HepG2 (cell line): ENCODE results near the gene PTPRD. TPM values are rescaled to one million over a fixed set of nuclear protein-coding genes. Genes with fewer than 3 reads are reported as not detected.

Source experiments
- EP300 ChIP-seq, 3 experiments: sonication (generic) in 1 of 3; formaldehyde crosslinking in 1 of 3; IDR thresholded peaks; 2 replicates each; pipeline versions ENCODE4 v1.5.1 to v1.6.1; 2011 to 2020; ENCODE audit warnings: low read depth in 2 of 3, low read length in 2 of 3, borderline replicate concordance in 1 of 3, improper control_type of control experiment in 1 of 3, mild to moderate bottlenecking in 1 of 3, missing genetic modification reagents in 1 of 3, moderate library complexity in 1 of 3
- ESRRA ChIP-seq: sonication (generic); formaldehyde crosslinking; IDR thresholded peaks from 2 replicates; pipeline ENCODE4 v1.5.1; 2020; ENCODE audit warnings: mild to moderate bottlenecking, low read depth, missing genetic modification reagents
- FOXP1 ChIP-seq, 2 experiments: fragments of 450-650 bp in 1 of 2; IDR thresholded peaks; 2 replicates each; pipeline ENCODE4 v1.6.1; 2017 to 2018; ENCODE audit warnings: antibody characterized with exemption in 1 of 2
- GATAD2A ChIP-seq: IDR thresholded peaks from 2 replicates; pipeline ENCODE4 v1.6.1; 2016
- ZNF367 ChIP-seq: sonication (generic); formaldehyde crosslinking; IDR thresholded peaks from 2 replicates; pipeline ENCODE4 v1.4.0; 2020; ENCODE audit warnings: missing genetic modification reagents, borderline replicate concordance
- ZNF652 ChIP-seq: IDR thresholded peaks from 2 replicates; pipeline ENCODE4 v1.6.1; 2016; ENCODE audit warnings: low read depth, borderline replicate concordance
- polyA plus RNA-seq, 8 experiments: library from polyadenylated mRNA; depleted of rRNA in 3 of 8; stranded (reverse) in 7 of 8; unstranded in 1 of 8; fragments of >200 nt; fragmentation: Illumina TruSeq in 4 of 8; extraction: Trizol in 4 of 8; gene quantifications; 2 replicates each; pipeline versions ENCODE4 v1.2.1 to v1.2.3, GENCODE V29; 2011 to 2016; ENCODE audit warnings: low read depth in 4 of 8, missing spikeins in 1 of 8, mixed read lengths in 1 of 8; ENCODE audit not compliant: insufficient read depth in 1 of 8
- total RNA-seq, 5 experiments: library from RNA; depleted of rRNA; stranded (reverse); fragments of >200 nt; fragmentation: Illumina TruSeq; extraction: Trizol; gene quantifications; 2 replicates each; pipeline ENCODE4 v1.2.3, GENCODE V29; 2016; ENCODE audit warnings: low read depth in 1 of 5
- TF ChIP-seq, protein P1 (sequence below): sonication (generic); formaldehyde crosslinking; IDR thresholded peaks from 2 replicates; pipeline ENCODE4 v1.5.1; 2020; ENCODE audit warnings: mild to moderate bottlenecking, moderate library complexity, missing genetic modification reagents
- TF ChIP-seq, protein P2 (sequence below), 2 experiments: sonication (generic) in 1 of 2; formaldehyde crosslinking in 1 of 2; IDR thresholded peaks; 2 replicates each; pipeline versions ENCODE4 v1.4.0 to v1.6.1; 2018 to 2020; ENCODE audit warnings: missing genetic modification reagents in 2 of 2, borderline replicate concordance in 1 of 2, low read depth in 1 of 2, mild to moderate bottlenecking in 1 of 2, missing biosample characterization in 1 of 2
- TF ChIP-seq, protein P3 (sequence below): sonication (generic); formaldehyde crosslinking; IDR thresholded peaks from 2 replicates; pipeline ENCODE4 v1.4.0; 2020; ENCODE audit warnings: missing genetic modification reagents, borderline replicate concordance
- TF ChIP-seq, protein P4 (sequence below): sonication (generic); formaldehyde crosslinking; conservative IDR thresholded peaks from 2 replicates; pipeline ENCODE4 v1.4.0; 2020; ENCODE audit warnings: mild to moderate bottlenecking, missing genetic modification reagents, moderate library complexity
- TF ChIP-seq, protein P5 (sequence below): IDR thresholded peaks from 2 replicates; pipeline ENCODE4 v1.4.0; 2020; ENCODE audit warnings: mild to moderate bottlenecking, missing genetic modification reagents

The PTPRD gene
- total and polyA plus RNA-seq, 2 of the 13 experiments (the other 11 are each of a cell fraction or from before 2014, with no cell fraction given) = 0.05 TPM; not detected in 1

DNA sequence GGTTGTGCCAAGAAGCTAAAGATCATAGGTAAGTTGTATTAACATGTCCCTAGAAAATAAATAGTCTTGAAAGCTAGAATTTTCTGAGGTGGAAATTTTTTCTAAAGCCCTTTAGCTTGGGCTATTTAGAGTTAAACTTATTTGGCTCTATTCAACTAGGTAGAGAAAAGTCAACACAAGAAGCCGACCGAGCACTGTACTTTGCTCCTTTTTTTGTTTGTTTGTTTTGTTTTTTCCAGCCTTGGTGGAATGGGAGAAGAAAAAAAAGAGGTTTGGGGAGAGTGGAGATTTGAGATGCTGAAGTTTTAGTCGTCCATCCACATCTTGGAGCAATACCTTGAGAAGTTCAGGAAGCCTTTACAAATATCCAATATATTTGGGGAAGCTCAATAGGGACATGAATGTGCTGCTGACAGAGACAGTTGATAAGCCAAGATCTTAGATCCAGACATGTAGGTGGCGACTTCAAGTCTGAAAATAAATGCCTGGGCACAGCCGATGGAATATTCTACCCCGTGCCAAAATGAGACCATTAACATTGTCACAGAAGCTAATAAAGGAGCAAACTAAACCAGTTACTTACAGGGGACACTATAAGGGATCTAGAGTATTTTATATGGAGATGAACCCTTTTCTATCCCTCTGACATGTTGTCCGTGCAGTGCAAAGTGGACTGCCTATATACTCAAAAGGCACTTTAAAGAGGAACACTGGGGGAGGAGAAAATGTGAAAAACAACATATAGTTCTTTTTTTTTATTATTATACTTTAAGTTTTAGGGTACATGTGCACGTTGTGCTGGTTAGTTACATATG lies 466.1 kb downstream of the PTPRD start (continued):
- TF ChIP-seq, protein P1, sequence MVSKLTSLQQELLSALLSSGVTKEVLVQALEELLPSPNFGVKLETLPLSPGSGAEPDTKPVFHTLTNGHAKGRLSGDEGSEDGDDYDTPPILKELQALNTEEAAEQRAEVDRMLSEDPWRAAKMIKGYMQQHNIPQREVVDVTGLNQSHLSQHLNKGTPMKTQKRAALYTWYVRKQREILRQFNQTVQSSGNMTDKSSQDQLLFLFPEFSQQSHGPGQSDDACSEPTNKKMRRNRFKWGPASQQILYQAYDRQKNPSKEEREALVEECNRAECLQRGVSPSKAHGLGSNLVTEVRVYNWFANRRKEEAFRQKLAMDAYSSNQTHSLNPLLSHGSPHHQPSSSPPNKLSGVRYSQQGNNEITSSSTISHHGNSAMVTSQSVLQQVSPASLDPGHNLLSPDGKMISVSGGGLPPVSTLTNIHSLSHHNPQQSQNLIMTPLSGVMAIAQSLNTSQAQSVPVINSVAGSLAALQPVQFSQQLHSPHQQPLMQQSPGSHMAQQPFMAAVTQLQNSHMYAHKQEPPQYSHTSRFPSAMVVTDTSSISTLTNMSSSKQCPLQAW (CRISPR knock-in tag) = no peak
- TF ChIP-seq EP300 (IDR thresholded peaks at IDR 0.05; ENCODE audit: low read depth in 2 of 2, low read length in 2 of 2) (peak in 1 of 2 experiments; percentile 39; a peak in 1 of 4 replicates), EP300 (CRISPR knock-in tag; IDR thresholded peaks at IDR 0.05; ENCODE audit: borderline replicate concordance) (no peak), ZNF652 (peak; percentile 95), ZNF367 (CRISPR knock-in tag) (no peak), ESRRA (CRISPR knock-in tag) (no peak), GATAD2A (CRISPR knock-in tag) (peak; percentile 54), FOXP1 (IDR thresholded peaks at IDR 0.05) (no peak), FOXP1 (CRISPR knock-in tag; IDR thresholded peaks at IDR 0.05) (peak; percentile 62)
- TF ChIP-seq, protein P2, sequence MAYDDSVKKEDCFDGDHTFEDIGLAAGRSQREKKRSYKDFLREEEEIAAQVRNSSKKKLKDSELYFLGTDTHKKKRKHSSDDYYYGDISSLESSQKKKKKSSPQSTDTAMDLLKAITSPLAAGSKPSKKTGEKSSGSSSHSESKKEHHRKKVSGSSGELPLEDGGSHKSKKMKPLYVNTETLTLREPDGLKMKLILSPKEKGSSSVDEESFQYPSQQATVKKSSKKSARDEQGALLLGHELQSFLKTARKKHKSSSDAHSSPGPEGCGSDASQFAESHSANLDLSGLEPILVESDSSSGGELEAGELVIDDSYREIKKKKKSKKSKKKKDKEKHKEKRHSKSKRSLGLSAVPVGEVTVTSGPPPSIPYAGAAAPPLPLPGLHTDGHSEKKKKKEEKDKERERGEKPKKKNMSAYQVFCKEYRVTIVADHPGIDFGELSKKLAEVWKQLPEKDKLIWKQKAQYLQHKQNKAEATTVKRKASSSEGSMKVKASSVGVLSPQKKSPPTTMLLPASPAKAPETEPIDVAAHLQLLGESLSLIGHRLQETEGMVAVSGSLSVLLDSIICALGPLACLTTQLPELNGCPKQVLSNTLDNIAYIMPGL (CRISPR knock-in tag; IDR thresholded peaks at IDR 0.05; ENCODE audit: borderline replicate concordance in 1 of 2, low read depth in 1 of 2) = no peak
- TF ChIP-seq, protein P3, sequence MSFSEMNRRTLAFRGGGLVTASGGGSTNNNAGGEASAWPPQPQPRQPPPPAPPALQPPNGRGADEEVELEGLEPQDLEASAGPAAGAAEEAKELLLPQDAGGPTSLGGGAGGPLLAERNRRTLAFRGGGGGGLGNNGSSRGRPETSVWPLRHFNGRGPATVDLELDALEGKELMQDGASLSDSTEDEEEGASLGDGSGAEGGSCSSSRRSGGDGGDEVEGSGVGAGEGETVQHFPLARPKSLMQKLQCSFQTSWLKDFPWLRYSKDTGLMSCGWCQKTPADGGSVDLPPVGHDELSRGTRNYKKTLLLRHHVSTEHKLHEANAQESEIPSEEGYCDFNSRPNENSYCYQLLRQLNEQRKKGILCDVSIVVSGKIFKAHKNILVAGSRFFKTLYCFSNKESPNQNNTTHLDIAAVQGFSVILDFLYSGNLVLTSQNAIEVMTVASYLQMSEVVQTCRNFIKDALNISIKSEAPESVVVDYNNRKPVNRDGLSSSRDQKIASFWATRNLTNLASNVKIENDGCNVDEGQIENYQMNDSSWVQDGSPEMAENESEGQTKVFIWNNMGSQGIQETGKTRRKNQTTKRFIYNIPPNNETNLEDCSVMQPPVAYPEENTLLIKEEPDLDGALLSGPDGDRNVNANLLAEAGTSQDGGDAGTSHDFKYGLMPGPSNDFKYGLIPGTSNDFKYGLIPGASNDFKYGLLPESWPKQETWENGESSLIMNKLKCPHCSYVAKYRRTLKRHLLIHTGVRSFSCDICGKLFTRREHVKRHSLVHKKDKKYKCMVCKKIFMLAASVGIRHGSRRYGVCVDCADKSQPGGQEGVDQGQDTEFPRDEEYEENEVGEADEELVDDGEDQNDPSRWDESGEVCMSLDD (CRISPR knock-in tag) = no peak
- TF ChIP-seq, protein P4, sequence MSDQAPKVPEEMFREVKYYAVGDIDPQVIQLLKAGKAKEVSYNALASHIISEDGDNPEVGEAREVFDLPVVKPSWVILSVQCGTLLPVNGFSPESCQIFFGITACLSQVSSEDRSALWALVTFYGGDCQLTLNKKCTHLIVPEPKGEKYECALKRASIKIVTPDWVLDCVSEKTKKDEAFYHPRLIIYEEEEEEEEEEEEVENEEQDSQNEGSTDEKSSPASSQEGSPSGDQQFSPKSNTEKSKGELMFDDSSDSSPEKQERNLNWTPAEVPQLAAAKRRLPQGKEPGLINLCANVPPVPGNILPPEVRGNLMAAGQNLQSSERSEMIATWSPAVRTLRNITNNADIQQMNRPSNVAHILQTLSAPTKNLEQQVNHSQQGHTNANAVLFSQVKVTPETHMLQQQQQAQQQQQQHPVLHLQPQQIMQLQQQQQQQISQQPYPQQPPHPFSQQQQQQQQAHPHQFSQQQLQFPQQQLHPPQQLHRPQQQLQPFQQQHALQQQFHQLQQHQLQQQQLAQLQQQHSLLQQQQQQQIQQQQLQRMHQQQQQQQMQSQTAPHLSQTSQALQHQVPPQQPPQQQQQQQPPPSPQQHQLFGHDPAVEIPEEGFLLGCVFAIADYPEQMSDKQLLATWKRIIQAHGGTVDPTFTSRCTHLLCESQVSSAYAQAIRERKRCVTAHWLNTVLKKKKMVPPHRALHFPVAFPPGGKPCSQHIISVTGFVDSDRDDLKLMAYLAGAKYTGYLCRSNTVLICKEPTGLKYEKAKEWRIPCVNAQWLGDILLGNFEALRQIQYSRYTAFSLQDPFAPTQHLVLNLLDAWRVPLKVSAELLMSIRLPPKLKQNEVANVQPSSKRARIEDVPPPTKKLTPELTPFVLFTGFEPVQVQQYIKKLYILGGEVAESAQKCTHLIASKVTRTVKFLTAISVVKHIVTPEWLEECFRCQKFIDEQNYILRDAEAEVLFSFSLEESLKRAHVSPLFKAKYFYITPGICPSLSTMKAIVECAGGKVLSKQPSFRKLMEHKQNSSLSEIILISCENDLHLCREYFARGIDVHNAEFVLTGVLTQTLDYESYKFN (CRISPR knock-in tag) = peak; percentile 82
- TF ChIP-seq, protein P5, sequence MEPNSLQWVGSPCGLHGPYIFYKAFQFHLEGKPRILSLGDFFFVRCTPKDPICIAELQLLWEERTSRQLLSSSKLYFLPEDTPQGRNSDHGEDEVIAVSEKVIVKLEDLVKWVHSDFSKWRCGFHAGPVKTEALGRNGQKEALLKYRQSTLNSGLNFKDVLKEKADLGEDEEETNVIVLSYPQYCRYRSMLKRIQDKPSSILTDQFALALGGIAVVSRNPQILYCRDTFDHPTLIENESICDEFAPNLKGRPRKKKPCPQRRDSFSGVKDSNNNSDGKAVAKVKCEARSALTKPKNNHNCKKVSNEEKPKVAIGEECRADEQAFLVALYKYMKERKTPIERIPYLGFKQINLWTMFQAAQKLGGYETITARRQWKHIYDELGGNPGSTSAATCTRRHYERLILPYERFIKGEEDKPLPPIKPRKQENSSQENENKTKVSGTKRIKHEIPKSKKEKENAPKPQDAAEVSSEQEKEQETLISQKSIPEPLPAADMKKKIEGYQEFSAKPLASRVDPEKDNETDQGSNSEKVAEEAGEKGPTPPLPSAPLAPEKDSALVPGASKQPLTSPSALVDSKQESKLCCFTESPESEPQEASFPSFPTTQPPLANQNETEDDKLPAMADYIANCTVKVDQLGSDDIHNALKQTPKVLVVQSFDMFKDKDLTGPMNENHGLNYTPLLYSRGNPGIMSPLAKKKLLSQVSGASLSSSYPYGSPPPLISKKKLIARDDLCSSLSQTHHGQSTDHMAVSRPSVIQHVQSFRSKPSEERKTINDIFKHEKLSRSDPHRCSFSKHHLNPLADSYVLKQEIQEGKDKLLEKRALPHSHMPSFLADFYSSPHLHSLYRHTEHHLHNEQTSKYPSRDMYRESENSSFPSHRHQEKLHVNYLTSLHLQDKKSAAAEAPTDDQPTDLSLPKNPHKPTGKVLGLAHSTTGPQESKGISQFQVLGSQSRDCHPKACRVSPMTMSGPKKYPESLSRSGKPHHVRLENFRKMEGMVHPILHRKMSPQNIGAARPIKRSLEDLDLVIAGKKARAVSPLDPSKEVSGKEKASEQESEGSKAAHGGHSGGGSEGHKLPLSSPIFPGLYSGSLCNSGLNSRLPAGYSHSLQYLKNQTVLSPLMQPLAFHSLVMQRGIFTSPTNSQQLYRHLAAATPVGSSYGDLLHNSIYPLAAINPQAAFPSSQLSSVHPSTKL (CRISPR knock-in tag) = peak; percentile 59
